Cerebellar cortex (tissue), 1 donor: ENCODE results near the gene FZD1.

Experiments used
- DNase-seq: peaks from one replicate; pipeline ENCODE4 v3.0.0-alpha.2; 2015; ENCODE audit warnings: low spot score

Gene FZD1

GRCh38 chr7:91264924-91265681, 870 bp downstream of the FZD1 start:
- peak; percentile 54 for DNase-seq

DNA sequence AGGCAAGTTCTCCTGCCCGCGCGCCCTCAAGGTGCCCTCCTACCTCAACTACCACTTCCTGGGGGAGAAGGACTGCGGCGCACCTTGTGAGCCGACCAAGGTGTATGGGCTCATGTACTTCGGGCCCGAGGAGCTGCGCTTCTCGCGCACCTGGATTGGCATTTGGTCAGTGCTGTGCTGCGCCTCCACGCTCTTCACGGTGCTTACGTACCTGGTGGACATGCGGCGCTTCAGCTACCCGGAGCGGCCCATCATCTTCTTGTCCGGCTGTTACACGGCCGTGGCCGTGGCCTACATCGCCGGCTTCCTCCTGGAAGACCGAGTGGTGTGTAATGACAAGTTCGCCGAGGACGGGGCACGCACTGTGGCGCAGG, 1.4 kb downstream of the FZD1 start:
- peak; percentile 34 for DNase-seq

DNA sequence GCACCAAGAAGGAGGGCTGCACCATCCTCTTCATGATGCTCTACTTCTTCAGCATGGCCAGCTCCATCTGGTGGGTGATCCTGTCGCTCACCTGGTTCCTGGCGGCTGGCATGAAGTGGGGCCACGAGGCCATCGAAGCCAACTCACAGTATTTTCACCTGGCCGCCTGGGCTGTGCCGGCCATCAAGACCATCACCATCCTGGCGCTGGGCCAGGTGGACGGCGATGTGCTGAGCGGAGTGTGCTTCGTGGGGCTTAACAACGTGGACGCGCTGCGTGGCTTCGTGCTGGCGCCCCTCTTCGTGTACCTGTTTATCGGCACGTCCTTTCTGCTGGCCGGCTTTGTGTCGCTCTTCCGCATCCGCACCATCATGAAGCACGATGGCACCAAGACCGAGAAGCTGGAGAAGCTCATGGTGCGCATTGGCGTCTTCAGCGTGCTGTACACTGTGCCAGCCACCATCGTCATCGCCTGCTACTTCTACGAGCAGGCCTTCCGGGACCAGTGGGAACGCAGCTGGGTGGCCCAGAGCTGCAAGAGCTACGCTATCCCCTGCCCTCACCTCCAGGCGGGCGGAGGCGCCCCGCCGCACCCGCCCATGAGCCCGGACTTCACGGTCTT, 1.9 kb downstream of the FZD1 start:
- DNase-seq = peak; percentile 37

DNA sequence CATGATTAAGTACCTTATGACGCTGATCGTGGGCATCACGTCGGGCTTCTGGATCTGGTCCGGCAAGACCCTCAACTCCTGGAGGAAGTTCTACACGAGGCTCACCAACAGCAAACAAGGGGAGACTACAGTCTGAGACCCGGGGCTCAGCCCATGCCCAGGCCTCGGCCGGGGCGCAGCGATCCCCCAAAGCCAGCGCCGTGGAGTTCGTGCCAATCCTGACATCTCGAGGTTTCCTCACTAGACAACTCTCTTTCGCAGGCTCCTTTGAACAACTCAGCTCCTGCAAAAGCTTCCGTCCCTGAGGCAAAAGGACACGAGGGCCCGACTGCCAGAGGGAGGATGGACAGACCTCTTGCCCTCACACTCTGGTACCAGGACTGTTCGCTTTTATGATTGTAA, 2.5 kb downstream of the FZD1 start:
- peak; percentile 20 for DNase-seq

- peak; percentile 16 for DNase-seq
These were observed 3.1 kb downstream of the FZD1 start for GRCh38 chr7:91267171-91267955.

DNA sequence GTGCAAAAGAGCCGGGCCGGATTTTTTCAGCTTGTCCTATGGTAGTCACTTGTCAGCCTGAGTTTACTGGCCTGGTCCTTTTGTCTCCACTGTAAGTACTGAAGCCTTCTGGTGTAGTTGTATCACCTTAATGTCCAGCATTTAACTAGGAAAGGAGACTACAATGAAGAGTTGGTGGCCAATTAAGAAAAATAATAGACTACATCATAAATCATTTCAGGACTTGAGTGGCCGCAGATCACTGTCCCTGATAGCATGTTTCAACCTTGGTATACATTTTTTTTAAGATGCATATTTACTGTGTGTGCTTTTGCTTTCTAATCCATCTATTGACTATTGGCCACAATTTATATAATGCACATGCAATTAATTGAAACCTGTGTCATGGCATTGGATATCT, 6.1 kb downstream of the FZD1 start:
- peak; percentile 28 for DNase-seq

DNA sequence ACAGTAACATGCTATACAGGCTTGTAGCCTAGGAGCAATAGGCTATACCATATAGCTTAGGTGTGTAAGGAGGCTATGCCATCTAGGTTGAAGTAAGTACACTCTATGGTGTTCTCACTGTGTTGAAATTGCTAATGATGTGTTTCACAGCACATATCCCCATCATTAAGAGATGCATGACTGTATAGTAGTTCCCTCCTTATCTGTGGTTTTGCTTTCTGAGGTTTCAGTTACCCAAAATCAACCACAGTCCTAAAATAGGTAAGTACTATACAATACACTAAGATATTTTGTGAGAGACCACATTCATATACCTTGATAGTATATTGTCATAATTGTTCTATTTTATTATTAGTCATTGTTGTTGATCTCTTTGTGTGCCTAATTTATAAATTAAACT, 12.7 kb downstream of the FZD1 start:
- no peak for DNase-seq

DNA sequence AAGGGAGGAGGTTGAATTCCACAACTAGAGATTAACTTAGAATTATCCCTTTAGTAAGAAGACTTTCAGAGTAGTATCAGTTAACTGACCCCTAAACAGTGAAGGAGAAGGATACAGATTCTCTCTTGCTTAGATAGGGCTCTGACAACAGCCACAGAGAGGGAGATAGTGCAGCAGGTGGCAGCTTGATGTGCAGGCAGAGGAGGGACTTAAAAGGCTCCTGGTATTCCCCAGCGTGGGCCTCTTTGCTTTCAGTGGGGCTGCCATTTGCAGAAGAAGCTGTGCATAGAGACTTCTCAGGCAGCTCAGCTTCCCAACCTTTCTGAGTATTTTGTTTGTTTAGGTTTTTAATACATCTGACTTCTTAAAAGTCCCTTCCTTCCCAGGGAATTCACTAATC, 16.0 kb downstream of the FZD1 start:
- no peak for DNase-seq

DNA sequence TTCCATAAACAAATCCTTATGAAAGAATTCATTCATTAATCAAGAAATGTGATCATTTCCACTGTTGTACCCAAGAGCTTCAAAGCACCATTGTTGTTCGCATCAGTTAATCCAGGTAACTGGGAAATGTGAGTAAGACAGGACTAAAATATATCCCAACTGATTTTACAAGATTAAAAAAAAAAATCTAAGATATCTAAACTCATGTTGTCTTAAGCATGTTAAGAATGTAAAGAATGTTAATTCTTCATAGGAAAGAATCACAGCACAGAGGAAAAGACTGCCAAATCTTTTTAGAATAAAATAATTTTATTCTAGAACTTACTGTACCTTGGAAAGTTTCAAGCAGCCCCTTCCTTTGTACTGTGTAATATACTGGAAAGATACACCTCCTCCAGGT, 16.4 kb downstream of the FZD1 start:
- no peak for DNase-seq

GRCh38 chr7:91285696-91286355, 21.6 kb downstream of the FZD1 start:
- no peak for DNase-seq

GRCh38 chr7:91286432-91286831, 22.2 kb downstream of the FZD1 start:
- no peak for DNase-seq

GRCh38 chr7:91287371-91288084, 23.3 kb downstream of the FZD1 start:
- no peak for DNase-seq

GRCh38 chr7:91288208-91288824, 24.1 kb downstream of the FZD1 start:
- peak; percentile 17 for DNase-seq

GRCh38 chr7:91289633-91290254, 25.5 kb downstream of the FZD1 start:
- no peak for DNase-seq

GRCh38 chr7:91291302-91291701, 27.1 kb downstream of the FZD1 start:
- no peak for DNase-seq

- no peak for DNase-seq
These were observed 27.7 kb downstream of the FZD1 start for GRCh38 chr7:91291902-91292301.

- DNase-seq = no peak
These were observed 28.3 kb downstream of the FZD1 start for GRCh38 chr7:91292506-91292905.

DNA sequence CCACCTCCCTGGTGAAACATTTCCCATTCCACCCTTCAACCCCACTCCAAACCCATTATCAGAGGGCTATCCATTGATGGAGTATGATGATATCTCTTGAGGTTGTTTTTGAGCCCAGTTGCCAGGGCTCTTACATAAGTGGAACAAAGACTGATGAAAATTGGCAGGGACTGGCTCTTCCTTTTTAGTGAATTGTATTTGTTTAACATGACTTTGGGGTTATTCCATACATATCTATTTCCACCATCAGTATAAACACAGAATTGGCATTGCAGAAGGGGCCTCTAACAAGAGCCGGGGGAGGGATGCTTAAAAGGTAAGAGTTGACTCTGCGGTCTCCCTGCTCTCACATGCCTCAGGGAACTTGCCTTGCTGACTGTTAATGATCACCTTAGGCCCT, 28.9 kb downstream of the FZD1 start:
- no peak for DNase-seq

DNA sequence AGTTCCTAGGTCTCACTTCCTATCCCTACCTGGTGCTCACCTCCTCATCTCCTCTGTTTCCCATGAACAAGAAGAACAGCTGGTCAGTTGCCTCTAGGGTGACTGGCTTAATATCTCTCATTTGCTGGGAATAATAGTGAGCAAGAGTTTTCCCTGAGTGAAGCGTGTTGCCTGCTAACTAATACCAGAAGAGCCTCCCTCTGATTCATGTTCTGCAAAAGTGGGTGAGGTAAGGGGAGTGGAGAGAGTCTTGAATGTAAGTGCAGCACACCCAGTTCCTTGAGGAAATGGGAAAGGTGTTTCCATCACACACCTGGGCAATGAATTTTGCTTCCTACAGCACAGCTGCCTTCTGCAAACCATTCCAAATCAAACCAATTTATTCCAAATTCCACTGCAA, 29.6 kb downstream of the FZD1 start:
- DNase-seq = no peak

DNA sequence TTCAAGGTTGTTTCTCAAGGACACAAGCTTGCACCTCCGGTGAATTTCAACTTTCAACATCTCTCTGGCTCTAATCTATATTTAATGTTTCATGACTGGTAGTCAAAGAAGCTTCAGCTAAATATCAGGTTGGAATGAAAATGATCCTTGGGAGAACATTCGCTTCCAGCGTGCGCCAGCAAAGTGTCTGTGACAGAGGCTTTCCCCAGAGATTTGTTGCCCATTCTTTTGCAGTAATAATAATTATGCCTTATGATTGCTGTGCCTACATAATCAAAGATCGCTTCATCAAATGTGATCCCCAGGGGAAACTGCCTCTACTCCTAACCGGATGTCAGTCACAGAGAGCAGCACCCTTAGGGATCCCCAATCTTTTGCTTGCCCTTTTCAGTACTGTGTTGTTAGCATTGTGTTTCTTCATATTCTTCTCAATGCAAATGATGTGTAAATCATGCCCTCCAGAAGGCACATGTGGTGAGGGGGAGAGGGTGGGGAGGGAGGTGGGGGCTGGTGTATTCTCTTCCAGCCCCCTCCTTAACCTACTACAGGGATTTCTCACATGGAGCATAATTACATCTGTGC, 30.5 kb downstream of the FZD1 start:
- DNase-seq = no peak

DNA sequence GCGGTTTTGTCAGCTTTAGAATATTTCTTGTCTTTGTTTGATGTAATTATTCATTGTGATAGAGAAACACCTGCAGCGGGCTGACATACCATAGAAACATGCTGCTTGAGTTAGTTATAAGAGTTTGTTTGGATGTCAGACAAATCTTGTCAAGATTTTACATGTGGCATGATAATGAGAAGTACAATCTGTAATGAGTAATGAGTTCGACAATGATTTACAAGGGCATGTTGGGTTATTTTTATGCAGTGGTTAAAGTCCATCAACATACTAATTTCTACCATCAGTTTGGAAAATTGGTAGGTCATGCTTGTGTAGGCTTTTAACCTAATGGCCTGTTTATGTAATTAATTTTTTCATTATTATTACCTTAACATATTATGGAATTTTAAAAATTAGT, 31.3 kb downstream of the FZD1 start:
- no peak for DNase-seq
